Activated naive CD8-positive, alpha-beta T cell treated with anti-CD3 and anti-CD28 coated beads, Interleukin-2, amount 50 U/mL, for 24 hours (primary cell): ENCODE data around the gene CLSTN2.
A peak's percentile ranks its signal among the peaks of the same experiment; 100 is the strongest.

Experiments used
- ATAC-seq: fragments of 150-1000 bp; cut with Tn5 transposase; one replicate; pipeline ENCODE4 v1.10.0; 2021
- DNase-seq: peaks from one replicate; pipeline ENCODE4 v3.0.0; 2021
- H3K27ac Mint-ChIP-seq: one replicate; pipeline ENCODE4 v1.8.0; 2021; ENCODE audit warnings: mild to moderate bottlenecking, mixed read lengths
- H3K27me3 Mint-ChIP-seq: one replicate; pipeline ENCODE4 v1.8.0; 2021; ENCODE audit warnings: mixed read lengths
- H3K36me3 Mint-ChIP-seq: one replicate; pipeline ENCODE4 v1.8.0; 2021; ENCODE audit warnings: low read depth, mixed read lengths
- H3K4me1 Mint-ChIP-seq: one replicate; pipeline ENCODE4 v1.8.0; 2021; ENCODE audit warnings: mixed read lengths
- H3K4me3 Mint-ChIP-seq: one replicate; pipeline ENCODE4 v1.8.0; 2021; ENCODE audit warnings: mild to moderate bottlenecking, moderate library complexity, mixed read lengths
- H3K9me3 Mint-ChIP-seq: one replicate; pipeline ENCODE4 v1.8.0; 2021; ENCODE audit warnings: mixed read lengths

CLSTN2 gene

GRCh38 chr3:140501770-140502364, 566.9 kb downstream of the CLSTN2 start:
- Mint-ChIP-seq H3K9me3 (no peaks in the 10 kb centered on the region), H3K4me1 (no peaks in the 10 kb centered on the region), H3K36me3 (no peaks in the 10 kb centered on the region), H3K27ac (no peak overlapping the region), H3K27me3 (peaks cover 2% of the 10 kb centered on the region), H3K4me3 (no peak overlapping the region)
- no peak for ATAC-seq
- DNase-seq: no peak

- Mint-ChIP-seq H3K27me3 (peaks cover 4% of the 10 kb centered on the region), H3K9me3 (no peaks in the 10 kb centered on the region), H3K27ac (no peak overlapping the region), H3K4me1 (no peaks in the 10 kb centered on the region), H3K36me3 (no peaks in the 10 kb centered on the region), H3K4me3 (no peak overlapping the region)
- ATAC-seq: peak; percentile 24
- DNase-seq: no peak
Measured at GRCh38 chr3:140505213-140505612, 570.2 kb downstream of the CLSTN2 start.

- Mint-ChIP-seq H3K36me3 (no peaks in the 10 kb centered on the region), H3K4me1 (no peaks in the 10 kb centered on the region), H3K27ac (no peak overlapping the region), H3K27me3 (peaks cover 4% of the 10 kb centered on the region), H3K9me3 (no peaks in the 10 kb centered on the region), H3K4me3 (no peak overlapping the region)
- DNase-seq: no peak
- ATAC-seq: no peak
Measured at GRCh38 chr3:140505876-140506275, 570.9 kb downstream of the CLSTN2 start.

GRCh38 chr3:140508550-140508949, 573.6 kb downstream of the CLSTN2 start:
- H3K27me3 Mint-ChIP-seq: peaks cover 2% of the 10 kb centered on the region
- H3K27ac Mint-ChIP-seq: no peak overlapping the region
- ATAC-seq (no peak), DNase-seq (no peak)
- H3K36me3 Mint-ChIP-seq: no peaks in the 10 kb centered on the region
- no peak overlapping the region for H3K4me3 Mint-ChIP-seq
- no peaks in the 10 kb centered on the region for H3K9me3 Mint-ChIP-seq
- no peaks in the 10 kb centered on the region for H3K4me1 Mint-ChIP-seq

- no peaks in the 10 kb centered on the region for H3K4me1 Mint-ChIP-seq
- H3K27me3 Mint-ChIP-seq: peaks cover 2% of the 10 kb centered on the region
- no peaks in the 10 kb centered on the region for H3K36me3 Mint-ChIP-seq
- DNase-seq (no peak), ATAC-seq (no peak)
- H3K27ac Mint-ChIP-seq: no peak overlapping the region
- no peak overlapping the region for H3K4me3 Mint-ChIP-seq
- no peaks in the 10 kb centered on the region for H3K9me3 Mint-ChIP-seq
Measured at GRCh38 chr3:140509534-140509933, 574.5 kb downstream of the CLSTN2 start.

- no peak for DNase-seq
- H3K27me3 Mint-ChIP-seq: peaks cover 2% of the 10 kb centered on the region
- H3K9me3 Mint-ChIP-seq: no peaks in the 10 kb centered on the region
Measured at GRCh38 chr3:140510303-140510861, 575.4 kb downstream of the CLSTN2 start.

GRCh38 chr3:140521751-140522445, 586.9 kb downstream of the CLSTN2 start:
- no peak overlapping the region for H3K4me3 Mint-ChIP-seq
- H3K27me3 Mint-ChIP-seq: peaks cover 21% of the 10 kb centered on the region
- H3K36me3 Mint-ChIP-seq: no peaks in the 10 kb centered on the region
- no peaks in the 10 kb centered on the region for H3K4me1 Mint-ChIP-seq
- H3K9me3 Mint-ChIP-seq: peaks cover 14% of the 10 kb centered on the region
- H3K27ac Mint-ChIP-seq: no peak overlapping the region
- ATAC-seq: no peak
- DNase-seq: no peak

More at GRCh38 chr3:140510303-140510861, 575.4 kb downstream of the CLSTN2 start:
- ATAC-seq: no peak
- no peak overlapping the region for H3K27ac Mint-ChIP-seq
- no peaks in the 10 kb centered on the region for H3K4me1 Mint-ChIP-seq
- H3K36me3 Mint-ChIP-seq: no peaks in the 10 kb centered on the region
- H3K4me3 Mint-ChIP-seq: no peak overlapping the region

GRCh38 chr3:140522653-140523380, 587.8 kb downstream of the CLSTN2 start:
- no peak overlapping the region for H3K27ac Mint-ChIP-seq
- H3K4me3 Mint-ChIP-seq: no peak overlapping the region
- no peaks in the 10 kb centered on the region for H3K36me3 Mint-ChIP-seq
- DNase-seq (no peak), ATAC-seq (no peak)
- peaks cover 12% of the 10 kb centered on the region for H3K9me3 Mint-ChIP-seq
- H3K27me3 Mint-ChIP-seq: peaks cover 20% of the 10 kb centered on the region
- no peaks in the 10 kb centered on the region for H3K4me1 Mint-ChIP-seq

GRCh38 chr3:140523600-140523999, 588.6 kb downstream of the CLSTN2 start:
- Mint-ChIP-seq H3K4me3 (no peak overlapping the region), H3K4me1 (no peaks in the 10 kb centered on the region), H3K36me3 (no peaks in the 10 kb centered on the region), H3K9me3 (peaks cover 12% of the 10 kb centered on the region), H3K27ac (no peak overlapping the region), H3K27me3 (peaks cover 14% of the 10 kb centered on the region)
- DNase-seq: no peak
- ATAC-seq: no peak

- Mint-ChIP-seq H3K27ac (no peak overlapping the region), H3K27me3 (peaks cover 7% of the 10 kb centered on the region), H3K4me3 (no peak overlapping the region), H3K9me3 (no peaks in the 10 kb centered on the region), H3K4me1 (no peaks in the 10 kb centered on the region), H3K36me3 (no peaks in the 10 kb centered on the region)
- no peak for ATAC-seq
- no peak for DNase-seq
Measured at GRCh38 chr3:140527156-140527555, 592.2 kb downstream of the CLSTN2 start.

- ATAC-seq (no peak), DNase-seq (no peak)
- no peaks in the 10 kb centered on the region for H3K9me3 Mint-ChIP-seq
- H3K36me3 Mint-ChIP-seq: no peaks in the 10 kb centered on the region
- H3K27ac Mint-ChIP-seq: no peak overlapping the region
- no peaks in the 10 kb centered on the region for H3K4me1 Mint-ChIP-seq
- peaks cover 4% of the 10 kb centered on the region for H3K27me3 Mint-ChIP-seq
- no peak overlapping the region for H3K4me3 Mint-ChIP-seq
Measured at GRCh38 chr3:140529096-140529495, 594.1 kb downstream of the CLSTN2 start.

GRCh38 chr3:140529558-140529957, 594.6 kb downstream of the CLSTN2 start:
- peaks cover 3% of the 10 kb centered on the region for H3K27me3 Mint-ChIP-seq
- H3K9me3 Mint-ChIP-seq: no peaks in the 10 kb centered on the region
- H3K4me3 Mint-ChIP-seq: no peak overlapping the region
- DNase-seq (no peak), ATAC-seq (no peak)
- H3K27ac Mint-ChIP-seq: no peak overlapping the region
- H3K36me3 Mint-ChIP-seq: no peaks in the 10 kb centered on the region
- H3K4me1 Mint-ChIP-seq: no peaks in the 10 kb centered on the region

GRCh38 chr3:140530131-140530530, 595.1 kb downstream of the CLSTN2 start:
- Mint-ChIP-seq H3K4me3 (no peak overlapping the region), H3K4me1 (no peaks in the 10 kb centered on the region), H3K27me3 (no peaks in the 10 kb centered on the region), H3K36me3 (no peaks in the 10 kb centered on the region), H3K27ac (no peak overlapping the region), H3K9me3 (no peaks in the 10 kb centered on the region)
- ATAC-seq (no peak), DNase-seq (no peak)

GRCh38 chr3:140530603-140531002, 595.6 kb downstream of the CLSTN2 start:
- ATAC-seq: no peak
- no peak overlapping the region for H3K27ac Mint-ChIP-seq
- no peak for DNase-seq
- no peaks in the 10 kb centered on the region for H3K36me3 Mint-ChIP-seq
- H3K4me1 Mint-ChIP-seq: no peaks in the 10 kb centered on the region
- no peaks in the 10 kb centered on the region for H3K9me3 Mint-ChIP-seq
- H3K4me3 Mint-ChIP-seq: no peak overlapping the region
- no peaks in the 10 kb centered on the region for H3K27me3 Mint-ChIP-seq
